ENCODE measurements around the gene ERP29.

GRCh38 chr12:112066566-112066965, 53.3 kb downstream of the ERP29 start:
- TF ChIP-seq POLR2A (IDR thresholded peaks at IDR 0.05), result no peak
- TF ChIP-seq, protein P1, sequence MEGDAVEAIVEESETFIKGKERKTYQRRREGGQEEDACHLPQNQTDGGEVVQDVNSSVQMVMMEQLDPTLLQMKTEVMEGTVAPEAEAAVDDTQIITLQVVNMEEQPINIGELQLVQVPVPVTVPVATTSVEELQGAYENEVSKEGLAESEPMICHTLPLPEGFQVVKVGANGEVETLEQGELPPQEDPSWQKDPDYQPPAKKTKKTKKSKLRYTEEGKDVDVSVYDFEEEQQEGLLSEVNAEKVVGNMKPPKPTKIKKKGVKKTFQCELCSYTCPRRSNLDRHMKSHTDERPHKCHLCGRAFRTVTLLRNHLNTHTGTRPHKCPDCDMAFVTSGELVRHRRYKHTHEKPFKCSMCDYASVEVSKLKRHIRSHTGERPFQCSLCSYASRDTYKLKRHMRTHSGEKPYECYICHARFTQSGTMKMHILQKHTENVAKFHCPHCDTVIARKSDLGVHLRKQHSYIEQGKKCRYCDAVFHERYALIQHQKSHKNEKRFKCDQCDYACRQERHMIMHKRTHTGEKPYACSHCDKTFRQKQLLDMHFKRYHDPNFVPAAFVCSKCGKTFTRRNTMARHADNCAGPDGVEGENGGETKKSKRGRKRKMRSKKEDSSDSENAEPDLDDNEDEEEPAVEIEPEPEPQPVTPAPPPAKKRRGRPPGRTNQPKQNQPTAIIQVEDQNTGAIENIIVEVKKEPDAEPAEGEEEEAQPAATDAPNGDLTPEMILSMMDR (IDR thresholded peaks at IDR 0.05), result no peak
